HT-29 (cell line): ENCODE data around the gene GLDC. TPM values are rescaled to one million over a fixed set of nuclear protein-coding genes. Genes with fewer than 3 reads are reported as not detected.
"Not testable (repeated sequence)": the region's sequence is repeated elsewhere in the genome, so short reads cannot be mapped to it uniquely, and the experiment has no call there.

ENCODE experiments used
- DNase-seq: peaks from one replicate; pipeline ENCODE4 v3.0.0-alpha.2; 2015; ENCODE audit warnings: low spot score
- total RNA-seq: library from RNA; depleted of rRNA; stranded (reverse); fragments of >200 nt; shearing (Covaris generic); gene quantifications from 2 replicates; pipeline ENCODE4 v1.2.3, GENCODE V29; 2014; rRNA removed

The GLDC gene
- not detected in 2 replicates for total RNA-seq

- DNase-seq = no peak
Observed at GRCh38 chr9:6645355-6646292, at the start of gene GLDC. TSS of gene GLDC (minus strand) at chr9:6645729. CDS start at chr9:6645499, 230 bp downstream.

GRCh38 chr9:6692881-6693361 lies 47.4 kb upstream of the GLDC start:
- no peak for DNase-seq

GRCh38 chr9:6692433-6692832 lies 46.9 kb upstream of the GLDC start:
- DNase-seq = no peak

GRCh38 chr9:6690675-6691070 lies 45.1 kb upstream of the GLDC start:
- DNase-seq = not testable (repeated sequence)

- DNase-seq = no peak
Observed at GRCh38 chr9:6689893-6690674, 44.6 kb upstream of the GLDC start.

GRCh38 chr9:6687180-6687579 lies 41.7 kb upstream of the GLDC start:
- DNase-seq = no peak

- DNase-seq = peak; percentile 26
Observed at GRCh38 chr9:6686396-6686795, 40.9 kb upstream of the GLDC start.

- no peak for DNase-seq
Observed at GRCh38 chr9:6681957-6682501, 36.5 kb upstream of the GLDC start.

GRCh38 chr9:6681147-6681956 lies 35.8 kb upstream of the GLDC start:
- peak; percentile 97 for DNase-seq

GRCh38 chr9:6680797-6681146 lies 35.2 kb upstream of the GLDC start:
- no peak for DNase-seq

GRCh38 chr9:6677803-6678202 lies 32.3 kb upstream of the GLDC start:
- no peak for DNase-seq

- DNase-seq = no peak
Observed at GRCh38 chr9:6676254-6676921, 30.9 kb upstream of the GLDC start.

- no peak for DNase-seq
Observed at GRCh38 chr9:6675268-6675667, 29.7 kb upstream of the GLDC start.

GRCh38 chr9:6673326-6674025 lies 27.9 kb upstream of the GLDC start:
- no peak for DNase-seq

GRCh38 chr9:6672118-6672517 lies 26.6 kb upstream of the GLDC start:
- DNase-seq = no peak

GRCh38 chr9:6671416-6671815 lies 25.9 kb upstream of the GLDC start:
- no peak for DNase-seq

- DNase-seq = no peak
Observed at GRCh38 chr9:6669881-6670280, 24.4 kb upstream of the GLDC start.

GRCh38 chr9:6667633-6668280 lies 22.2 kb upstream of the GLDC start:
- DNase-seq = peak; percentile 59

GRCh38 chr9:6667080-6667479 lies 21.6 kb upstream of the GLDC start:
- no peak for DNase-seq

- no peak for DNase-seq
Observed at GRCh38 chr9:6665628-6666027, 20.1 kb upstream of the GLDC start.
